ENCODE data around the gene SLC6A12.

SLC6A12 gene

DNA sequence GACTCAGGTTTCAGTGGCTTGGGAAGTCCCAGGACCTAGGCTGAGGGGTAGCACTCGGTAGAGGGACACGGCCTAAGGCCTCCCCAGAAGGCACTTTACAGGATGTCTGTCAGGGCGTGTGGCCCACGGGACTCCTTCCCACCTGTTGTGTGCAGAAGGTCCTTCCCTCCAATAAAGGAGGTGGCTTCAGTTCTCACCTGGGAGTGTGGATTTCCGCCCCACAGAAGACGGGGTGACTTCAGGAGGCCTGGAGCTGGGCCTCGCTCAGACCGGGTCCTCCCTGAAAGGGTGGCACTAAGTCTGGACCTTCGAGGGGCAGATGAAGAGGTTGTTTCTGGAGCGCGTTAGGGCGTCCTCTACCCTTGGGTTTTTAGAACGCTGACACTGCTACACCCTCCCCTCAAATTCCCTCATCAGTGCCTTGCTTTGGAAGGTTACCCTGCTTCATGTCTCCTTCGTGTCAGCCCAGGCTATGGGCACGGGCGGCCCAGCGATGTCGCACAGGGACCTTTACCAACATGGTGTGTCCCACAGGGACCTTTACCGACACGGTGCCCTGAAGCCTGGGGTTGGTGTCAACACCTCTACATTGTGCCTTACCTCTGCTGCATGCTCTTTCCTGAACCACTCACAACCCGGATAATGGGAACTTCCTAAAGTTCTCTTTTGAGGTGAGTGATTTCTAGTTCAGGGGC lies 7.1 kb downstream of the SLC6A12 start:
- DNase-seq: no peak
- in situ Hi-C loops (cut with HindIII; ENCODE audit: low pct_ligation_motif_present, low pct_unique_long_range_greater_than_20kb, low sequenced_read_pairs): no loop called here

GRCh38 chr12:205026-205425 lies 8.9 kb downstream of the SLC6A12 start:
- no peak for DNase-seq
- in situ Hi-C loops (cut with HindIII; ENCODE audit: low pct_ligation_motif_present, low pct_unique_long_range_greater_than_20kb, low sequenced_read_pairs): no loop called here

- no peak for DNase-seq
- in situ Hi-C loops (cut with HindIII; ENCODE audit: low pct_ligation_motif_present, low pct_unique_long_range_greater_than_20kb, low sequenced_read_pairs): no loop called here
These were observed 9.7 kb downstream of the SLC6A12 start for GRCh38 chr12:204261-204678.

- no peak for DNase-seq
- in situ Hi-C loops (cut with HindIII; ENCODE audit: low pct_ligation_motif_present, low pct_unique_long_range_greater_than_20kb, low sequenced_read_pairs): no loop called here
These were observed 10.3 kb downstream of the SLC6A12 start for GRCh38 chr12:203462-204260.

GRCh38 chr12:203074-203461 lies 10.9 kb downstream of the SLC6A12 start:
- in situ Hi-C loops (cut with HindIII; ENCODE audit: low pct_ligation_motif_present, low pct_unique_long_range_greater_than_20kb, low sequenced_read_pairs): no loop called here
- no peak for DNase-seq

DNA sequence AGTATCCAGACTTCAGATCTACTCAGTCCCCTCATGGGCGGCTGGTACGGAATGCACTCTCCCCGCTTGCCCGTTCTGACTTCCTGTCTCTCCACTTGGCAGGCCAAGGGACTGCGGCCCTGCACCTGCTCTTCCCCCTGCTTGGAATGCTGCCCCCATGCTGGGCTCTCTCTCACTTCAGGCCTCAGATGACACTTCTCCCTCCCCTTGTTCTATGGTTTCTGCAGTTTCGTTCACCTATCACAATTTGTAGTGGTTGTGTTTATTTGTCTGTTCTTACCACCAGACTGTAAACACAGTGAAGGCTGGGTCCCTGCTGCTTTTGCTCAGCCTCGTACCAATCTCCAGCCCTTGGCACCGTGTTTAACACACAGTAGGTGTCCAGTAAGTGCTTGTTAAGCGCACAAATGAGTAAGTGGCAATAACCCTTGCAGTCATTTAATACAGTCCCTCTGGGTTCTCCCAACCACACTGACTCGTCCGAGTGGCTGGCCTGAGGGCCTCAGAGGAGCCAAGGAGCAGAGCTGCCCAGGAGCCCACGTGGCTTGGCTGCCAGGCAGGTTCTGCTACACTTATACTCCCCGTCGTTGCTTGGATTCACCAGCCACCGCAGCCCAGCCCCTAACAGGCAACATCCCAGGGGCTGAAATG lies 11.8 kb downstream of the SLC6A12 start:
- in situ Hi-C loops (cut with HindIII; ENCODE audit: low pct_ligation_motif_present, low pct_unique_long_range_greater_than_20kb, low sequenced_read_pairs): no loop called here
- no peak for DNase-seq

- DNase-seq: no peak
- in situ Hi-C loops (cut with HindIII; ENCODE audit: low pct_ligation_motif_present, low pct_unique_long_range_greater_than_20kb, low sequenced_read_pairs): no loop called here
These were observed 12.6 kb downstream of the SLC6A12 start for GRCh38 chr12:201361-201760.

DNA sequence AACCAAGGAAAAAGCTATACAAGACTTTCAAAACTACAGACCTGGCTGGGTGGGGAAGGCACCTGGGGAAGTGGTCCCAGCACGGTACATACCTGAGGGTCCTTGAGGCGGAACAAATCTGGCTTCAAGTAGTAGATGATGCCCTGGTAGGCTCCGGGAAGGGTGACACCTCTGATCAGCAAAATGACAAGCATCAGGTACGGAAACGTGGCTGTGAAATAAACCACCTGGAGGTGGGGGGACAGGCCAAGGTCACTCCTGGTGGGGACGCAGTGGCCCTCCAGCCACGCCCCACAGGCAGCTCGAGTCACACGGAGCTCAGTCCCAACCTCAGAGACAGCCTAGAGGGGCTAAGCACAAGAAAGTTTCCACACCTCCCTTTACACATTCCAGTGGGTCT lies 15.3 kb downstream of the SLC6A12 start:
- in situ Hi-C loops (cut with HindIII; ENCODE audit: low pct_ligation_motif_present, low pct_unique_long_range_greater_than_20kb, low sequenced_read_pairs): no loop called here
- DNase-seq: no peak

GRCh38 chr12:197911-198695 lies 15.9 kb downstream of the SLC6A12 start:
- in situ Hi-C loops (cut with HindIII; ENCODE audit: low pct_ligation_motif_present, low pct_unique_long_range_greater_than_20kb, low sequenced_read_pairs): no loop called here

GRCh38 chr12:197347-197746 lies 16.6 kb downstream of the SLC6A12 start:
- in situ Hi-C loops (cut with HindIII; ENCODE audit: low pct_ligation_motif_present, low pct_unique_long_range_greater_than_20kb, low sequenced_read_pairs): no loop called here

More at GRCh38 chr12:197911-198695, 15.9 kb downstream of the SLC6A12 start:
- no peak for DNase-seq

GRCh38 chr12:196436-196835 lies 17.5 kb downstream of the SLC6A12 start:
- in situ Hi-C loops (cut with HindIII; ENCODE audit: low pct_ligation_motif_present, low pct_unique_long_range_greater_than_20kb, low sequenced_read_pairs): no loop called here
- no peak for DNase-seq

More at GRCh38 chr12:197347-197746, 16.6 kb downstream of the SLC6A12 start:
- DNase-seq: no peak

- DNase-seq: no peak
- in situ Hi-C loops (cut with HindIII; ENCODE audit: low pct_ligation_motif_present, low pct_unique_long_range_greater_than_20kb, low sequenced_read_pairs): no loop called here
These were observed 18.0 kb downstream of the SLC6A12 start for GRCh38 chr12:195951-196350.

DNA sequence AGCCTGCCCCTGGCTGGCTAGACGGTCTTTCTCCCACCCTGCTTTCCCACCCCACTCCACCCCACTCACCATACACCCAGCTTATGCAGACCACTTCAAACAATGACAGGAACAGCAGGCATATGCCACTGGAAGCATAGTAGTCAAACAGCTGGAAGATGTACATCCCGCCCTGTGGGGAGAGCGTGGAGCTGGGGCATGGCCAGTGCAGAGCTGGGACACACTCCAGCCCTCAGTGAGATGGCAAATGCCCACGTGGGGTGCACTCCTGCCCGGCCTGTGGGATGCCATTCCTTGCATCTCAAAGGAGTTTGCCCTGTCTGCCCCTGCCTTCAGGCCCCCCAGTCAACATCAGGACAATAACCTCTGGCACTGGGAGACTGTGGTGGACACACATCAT lies 18.8 kb downstream of the SLC6A12 start:
- in situ Hi-C loops (cut with HindIII; ENCODE audit: low pct_ligation_motif_present, low pct_unique_long_range_greater_than_20kb, low sequenced_read_pairs): no loop called here
- DNase-seq: no peak

- in situ Hi-C loops (cut with HindIII; ENCODE audit: low pct_ligation_motif_present, low pct_unique_long_range_greater_than_20kb, low sequenced_read_pairs): no loop called here
- DNase-seq: no peak
These were observed 19.7 kb downstream of the SLC6A12 start for GRCh38 chr12:194276-194675.

- in situ Hi-C loops (cut with HindIII; ENCODE audit: low pct_ligation_motif_present, low pct_unique_long_range_greater_than_20kb, low sequenced_read_pairs): no loop called here
These were observed 20.7 kb downstream of the SLC6A12 start for GRCh38 chr12:193261-193660.

DNA sequence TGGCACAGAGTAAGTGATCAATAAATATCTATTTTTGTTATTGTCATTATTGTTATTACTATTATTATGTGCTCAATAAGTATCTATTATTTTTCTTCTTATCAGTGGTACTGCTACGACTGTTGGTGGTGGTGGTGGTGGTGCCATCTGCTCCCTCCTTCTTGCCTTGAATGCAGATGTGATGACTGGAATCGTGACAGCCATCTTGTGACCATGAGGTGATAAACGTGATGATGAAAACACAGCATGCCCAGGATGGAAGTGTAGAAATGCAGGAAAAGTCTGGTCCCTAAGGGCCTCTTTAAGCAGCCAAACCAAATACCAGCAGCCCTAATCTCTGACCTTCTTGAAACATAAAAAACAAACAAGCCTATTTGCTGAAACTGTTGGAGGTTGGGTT lies 22.4 kb downstream of the SLC6A12 start:
- in situ Hi-C loops (cut with HindIII; ENCODE audit: low pct_ligation_motif_present, low pct_unique_long_range_greater_than_20kb, low sequenced_read_pairs): no loop called here
- DNase-seq: no peak

More at GRCh38 chr12:193261-193660, 20.7 kb downstream of the SLC6A12 start:
- no peak for DNase-seq

GRCh38 chr12:190881-191280 lies 23.1 kb downstream of the SLC6A12 start:
- in situ Hi-C loops (cut with HindIII; ENCODE audit: low pct_ligation_motif_present, low pct_unique_long_range_greater_than_20kb, low sequenced_read_pairs): no loop called here
- no peak for DNase-seq

DNA sequence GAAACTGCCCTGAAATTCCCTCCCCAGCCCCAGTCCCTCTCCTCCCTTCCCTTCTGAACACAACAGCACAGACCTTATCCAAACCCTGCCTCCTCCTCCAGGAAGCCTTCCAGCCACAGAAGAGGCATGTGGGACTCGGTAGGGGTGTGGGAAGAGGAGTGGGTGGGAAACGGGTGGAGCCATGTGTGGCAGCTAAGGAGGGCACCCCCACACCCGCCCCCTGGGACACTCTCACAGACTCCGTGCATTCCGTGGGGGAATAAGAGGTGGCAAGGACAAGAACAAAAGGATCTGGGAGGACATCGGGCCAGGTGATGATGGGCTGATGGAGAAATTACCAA lies 24.4 kb downstream of the SLC6A12 start:
- DNase-seq: no peak
- in situ Hi-C loops (cut with HindIII; ENCODE audit: low pct_ligation_motif_present, low pct_unique_long_range_greater_than_20kb, low sequenced_read_pairs): no loop called here

Data from ACHN (cell line).